ENCODE measurements around the gene MEPCE.

MEPCE gene

DNA sequence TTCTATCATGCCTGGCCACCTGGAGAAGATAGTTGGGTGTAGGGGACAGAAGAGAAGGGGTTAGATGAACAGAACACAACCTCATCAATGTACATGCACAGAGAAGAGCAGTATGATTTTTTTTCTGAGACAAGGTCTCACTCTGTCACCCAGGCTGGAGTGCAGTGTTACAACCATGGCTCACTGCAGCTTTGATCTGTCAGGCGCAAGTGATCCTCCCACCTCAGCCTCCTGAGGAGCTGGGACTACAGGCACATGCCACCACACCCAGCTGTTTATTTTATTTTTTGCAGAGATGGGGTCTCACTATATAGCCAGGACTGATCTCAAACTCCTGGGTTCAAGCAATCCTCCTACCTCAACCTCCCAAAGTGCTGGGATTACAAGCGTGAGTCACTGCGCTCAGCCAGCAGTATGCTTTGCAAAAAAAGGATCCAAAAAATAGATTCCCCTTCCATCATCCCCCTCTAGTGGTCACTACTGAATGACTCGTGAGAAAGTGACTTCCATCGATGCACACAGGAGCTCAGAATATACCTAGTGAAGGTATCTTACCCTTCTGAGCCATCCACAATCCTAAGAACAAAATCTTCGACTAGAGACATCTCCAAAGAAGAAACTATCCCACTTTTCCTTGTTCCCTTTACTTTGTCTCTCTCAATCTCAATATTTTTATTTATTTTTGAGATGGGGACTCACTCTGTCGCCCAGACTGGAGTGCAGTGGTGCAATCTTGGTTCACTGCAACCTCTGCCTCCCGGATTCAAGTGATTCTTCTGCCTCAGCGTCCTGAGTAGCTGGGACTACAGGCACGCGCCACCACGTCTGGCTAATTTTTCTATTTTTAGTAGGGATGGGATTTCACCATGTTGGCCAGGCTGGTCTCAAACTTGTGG is 22.1 kb upstream of the MEPCE start:
- peak; percentile 63 for DNase-seq (ENCODE audit: low read depth)

DNA sequence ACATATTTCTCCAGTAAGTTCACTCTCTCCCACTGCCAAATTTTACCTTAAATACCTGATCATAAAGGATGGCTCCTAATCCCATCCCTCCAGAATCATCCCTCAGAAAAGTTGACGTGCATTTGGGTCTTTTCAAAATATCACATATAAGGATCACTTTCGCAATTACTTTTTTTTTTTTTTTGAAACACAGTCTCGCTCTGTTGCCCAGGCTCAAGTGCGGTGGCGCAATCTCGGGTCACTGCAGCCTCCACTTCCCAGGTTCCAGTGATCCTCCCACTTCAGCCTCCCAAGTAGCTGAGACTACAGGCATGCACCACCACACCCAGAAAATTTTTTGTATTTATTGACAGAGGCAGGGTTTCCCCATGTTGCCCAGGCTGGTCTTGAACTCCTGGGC is 18.5 kb upstream of the MEPCE start:
- DNase-seq (ENCODE audit: low read depth): no peak

DNA sequence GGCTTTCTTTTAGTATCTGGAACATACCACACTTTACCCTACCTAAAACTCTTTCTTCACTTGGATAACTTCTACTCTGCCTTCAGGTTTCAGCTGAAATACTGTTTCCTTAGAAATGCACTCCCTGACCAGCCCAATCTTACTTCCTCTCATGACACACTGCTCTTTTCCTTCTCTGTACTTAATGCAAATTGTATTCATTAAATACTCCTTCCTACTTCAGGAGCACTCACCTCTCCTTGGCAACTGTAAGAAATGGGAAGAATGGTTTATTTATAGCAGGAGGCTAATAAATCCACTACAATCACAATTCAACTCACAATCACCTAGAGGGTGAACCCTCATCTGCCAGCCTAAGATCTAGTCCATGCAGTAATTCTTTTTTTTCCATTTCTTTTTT is 16.3 kb upstream of the MEPCE start:
- no peak for DNase-seq (ENCODE audit: low read depth)

DNA sequence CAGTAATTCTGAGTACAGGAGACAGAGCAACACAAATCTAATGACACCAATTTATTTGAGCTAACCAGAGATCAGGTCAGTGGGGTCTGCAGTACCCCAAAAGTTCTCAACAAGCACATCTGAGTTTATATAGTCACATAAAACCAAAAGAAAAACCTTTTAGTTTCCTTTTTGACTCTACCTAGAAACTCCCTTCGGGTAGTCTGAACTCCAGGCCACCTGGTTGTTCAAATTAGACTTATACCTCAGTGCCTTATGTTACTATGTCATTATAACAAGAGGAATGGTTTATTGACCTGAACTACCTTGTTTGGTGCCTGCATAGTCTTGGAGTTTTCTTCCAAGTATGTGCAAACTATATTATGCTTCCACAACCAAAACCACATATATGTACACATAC is 15.7 kb upstream of the MEPCE start:
- no peak for DNase-seq (ENCODE audit: low read depth)

DNA sequence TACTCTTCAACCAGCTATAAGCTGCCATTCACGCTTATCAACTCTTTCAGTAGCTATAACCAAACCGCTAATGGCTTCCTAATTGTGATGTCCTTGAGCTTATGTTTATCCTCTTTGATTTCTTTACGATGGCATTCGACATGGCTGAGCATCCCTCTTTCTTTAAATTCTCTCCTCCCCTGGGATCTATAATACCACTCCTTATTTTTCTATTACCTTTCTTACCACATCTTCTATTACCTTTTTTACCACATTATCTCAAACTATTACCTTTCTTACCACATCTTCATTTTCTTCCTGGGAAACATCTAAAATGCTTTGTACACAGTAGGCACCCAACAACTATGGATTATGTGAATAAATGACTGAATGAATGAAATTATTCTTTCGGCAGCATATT is 14.2 kb upstream of the MEPCE start:
- DNase-seq (ENCODE audit: low read depth): no peak

DNA sequence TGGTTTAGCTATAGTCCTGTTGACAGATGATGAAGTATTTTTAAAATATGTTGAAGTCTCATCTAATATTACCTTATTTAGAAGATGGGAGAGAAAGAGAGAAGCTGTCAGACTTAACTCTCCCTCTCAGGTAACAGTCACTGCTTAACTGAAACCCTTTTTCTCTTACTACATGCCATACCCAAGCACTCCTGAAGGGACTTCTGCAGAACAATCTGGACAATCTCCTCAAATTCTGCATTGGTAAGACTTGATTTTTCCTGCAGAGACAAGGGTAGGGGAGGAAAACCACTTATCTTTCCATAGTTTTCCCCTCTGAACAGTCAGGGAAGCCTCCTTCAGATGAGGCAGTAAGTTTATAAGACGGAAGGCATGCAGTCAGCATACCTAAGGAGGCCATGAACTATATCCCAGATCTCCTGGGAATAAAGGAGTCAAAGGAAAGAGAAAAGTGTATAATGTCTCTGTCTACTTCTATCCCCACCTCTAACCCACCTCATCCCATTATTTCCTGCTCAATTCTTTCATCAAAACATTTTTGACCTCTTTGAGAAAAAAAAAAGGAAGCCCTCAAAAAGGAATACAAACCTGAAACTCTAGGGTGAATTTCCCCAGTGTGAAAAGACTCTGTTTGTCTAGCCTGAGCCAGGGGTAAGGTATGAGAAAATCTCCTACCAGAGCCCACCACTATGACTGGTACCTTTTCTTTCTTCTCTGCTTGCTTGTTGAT is 10.5 kb upstream of the MEPCE start:
- no peak for DNase-seq (ENCODE audit: low read depth)

DNA sequence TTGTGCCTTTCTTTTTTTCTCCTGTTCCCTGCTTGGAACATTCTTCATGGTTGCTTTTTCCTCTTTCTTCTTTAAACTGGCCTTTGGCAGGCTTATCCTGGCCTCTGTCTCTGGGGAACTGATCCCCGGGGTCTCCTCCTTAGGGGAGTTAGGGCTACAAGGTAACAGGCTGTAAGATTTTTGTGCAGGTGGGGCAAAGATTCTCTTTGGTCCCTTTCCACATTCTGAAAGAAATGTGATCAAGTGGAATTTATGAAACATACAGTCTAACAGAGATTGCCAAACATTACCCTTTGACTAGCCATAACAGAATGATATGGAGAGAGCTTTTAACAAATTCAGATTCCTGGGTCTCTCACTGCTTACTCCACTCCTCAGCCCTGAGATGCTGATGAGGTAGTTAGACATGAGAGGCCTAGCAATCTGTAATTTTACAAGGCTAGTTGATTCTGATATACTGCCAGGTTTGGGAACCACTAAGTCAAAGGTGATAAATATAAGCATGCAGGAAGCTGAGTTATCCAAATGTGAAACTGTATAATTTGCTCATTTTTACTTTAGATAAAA is 9.9 kb upstream of the MEPCE start:
- DNase-seq (ENCODE audit: low read depth): no peak

DNA sequence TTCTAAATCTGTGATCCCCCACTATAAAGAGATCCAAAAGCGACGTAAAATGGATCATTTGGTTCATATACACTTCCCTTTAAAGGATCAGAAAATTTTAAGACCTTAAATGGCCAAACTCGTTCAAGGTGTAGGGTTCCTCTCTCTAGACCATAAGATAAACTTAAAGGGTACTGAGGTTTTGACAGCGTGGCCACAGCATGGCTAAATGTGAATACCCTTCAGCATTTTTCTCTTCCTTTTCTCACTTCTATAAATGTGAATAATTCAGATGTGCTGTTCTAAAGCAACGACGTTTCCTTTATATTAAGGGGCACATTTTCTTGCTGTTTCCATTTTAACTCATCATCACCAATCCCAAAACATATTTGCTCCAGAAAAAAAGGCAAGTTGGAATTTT is 6.3 kb upstream of the MEPCE start:
- DNase-seq (ENCODE audit: low read depth): no peak

DNA sequence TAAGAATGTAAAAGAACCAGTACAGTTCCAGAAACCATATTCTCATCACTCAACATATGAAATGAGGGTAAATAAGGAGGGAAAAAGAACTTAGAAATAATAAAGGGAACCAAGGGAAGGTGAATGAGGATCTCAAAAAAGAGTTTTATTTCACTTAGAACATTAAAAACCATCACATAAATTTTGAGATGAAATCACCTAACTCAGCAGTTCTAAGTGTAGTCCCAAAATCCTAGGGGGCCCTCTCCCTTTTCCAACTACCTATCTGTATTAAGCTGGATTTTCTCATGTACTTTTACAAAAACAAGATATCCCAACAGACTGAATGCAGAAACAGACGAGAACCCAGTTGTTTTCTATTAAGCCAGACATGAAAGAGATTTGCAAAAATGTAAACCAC is 4.3 kb upstream of the MEPCE start:
- no peak for DNase-seq (ENCODE audit: low read depth)

DNA sequence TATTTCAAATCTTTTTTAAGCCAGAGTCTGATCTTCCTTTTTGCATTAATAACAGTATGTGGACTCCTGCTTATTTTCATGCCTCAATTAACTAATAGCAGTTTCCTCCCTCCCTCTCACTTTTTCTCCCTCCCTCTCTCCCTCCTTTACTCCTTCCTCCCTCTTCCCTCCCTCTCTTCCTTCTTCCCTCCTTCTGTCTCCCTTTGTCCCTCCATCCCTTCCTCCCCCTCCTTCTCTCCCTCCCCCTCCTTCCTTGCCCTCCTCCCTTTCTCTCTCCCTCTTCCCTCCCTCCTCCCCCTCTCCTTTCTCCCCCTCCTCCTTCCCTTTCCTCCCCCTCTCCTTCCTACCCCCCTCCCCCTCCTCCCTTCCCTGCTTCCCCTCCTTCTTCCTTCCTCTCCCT is 3.1 kb upstream of the MEPCE start:
- DNase-seq (ENCODE audit: low read depth): no peak

DNA sequence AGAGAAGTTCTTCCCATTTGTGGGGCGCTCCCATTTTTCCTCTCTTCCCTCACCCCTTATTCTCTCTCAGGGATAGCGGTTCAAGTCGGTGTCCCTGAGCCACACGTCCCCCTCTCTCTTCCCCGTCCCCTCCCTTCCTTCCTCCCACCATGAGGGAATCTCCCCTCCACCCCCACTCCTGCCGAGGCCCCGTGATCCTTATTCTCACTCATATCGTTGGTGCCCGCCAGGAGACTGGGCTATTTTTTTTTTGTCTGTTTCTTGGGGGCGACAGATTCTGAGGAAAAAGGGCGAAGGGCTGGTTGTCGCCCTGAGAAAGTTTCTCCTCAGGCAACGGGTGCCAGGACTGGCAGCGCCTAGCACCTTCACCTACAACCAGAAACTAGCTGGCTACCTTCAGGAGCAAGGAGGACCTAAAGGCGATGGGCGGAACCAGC is 1.9 kb upstream of the MEPCE start:
- DNase-seq (ENCODE audit: low read depth): no peak

DNA sequence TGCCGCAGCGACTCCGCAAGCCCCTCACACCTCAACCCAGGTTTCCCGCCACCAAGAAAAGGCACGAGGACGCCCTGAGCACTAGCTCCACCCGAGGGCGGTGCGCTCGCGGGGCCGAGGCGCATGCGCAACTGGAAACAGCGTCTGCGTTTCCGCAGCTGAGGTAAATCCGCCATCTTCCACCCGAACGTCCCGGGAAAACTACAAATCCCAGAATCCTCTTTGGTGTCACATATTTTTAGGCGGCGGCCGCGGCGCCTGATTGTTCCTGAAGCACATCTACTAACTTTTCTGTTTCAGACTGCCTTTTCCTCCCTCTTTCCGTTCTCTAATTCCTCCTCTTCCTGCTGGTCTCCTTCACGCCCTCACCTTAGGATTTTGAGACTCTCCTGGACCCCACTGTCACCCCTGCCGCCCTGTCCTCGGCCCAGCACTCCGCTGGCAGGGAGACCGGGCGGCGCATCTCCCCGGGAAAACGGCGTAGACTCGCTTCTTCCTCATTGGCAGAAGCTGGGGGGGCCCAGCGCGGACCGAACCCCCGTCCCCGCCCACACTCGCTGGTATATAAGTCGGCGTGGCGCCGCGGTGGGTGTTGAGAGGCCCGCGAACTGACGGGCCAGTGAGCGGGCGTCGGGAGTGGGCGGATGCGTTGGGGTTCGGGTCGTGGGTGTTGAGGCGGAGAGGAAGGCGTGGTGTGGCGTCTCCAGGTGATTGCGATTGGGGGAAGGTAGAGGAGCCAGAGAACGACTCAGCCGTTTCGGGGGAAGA is 1.2 kb upstream of the MEPCE start, which contains the start of gene ZCWPW1:
ZCWPW1 (minus strand) TSS at position 505 of the 768 bp plus-strand sequence. CDS start 8,054 bp downstream, outside the sequence.
- peak; percentile 95 for DNase-seq (ENCODE audit: low read depth)

DNA sequence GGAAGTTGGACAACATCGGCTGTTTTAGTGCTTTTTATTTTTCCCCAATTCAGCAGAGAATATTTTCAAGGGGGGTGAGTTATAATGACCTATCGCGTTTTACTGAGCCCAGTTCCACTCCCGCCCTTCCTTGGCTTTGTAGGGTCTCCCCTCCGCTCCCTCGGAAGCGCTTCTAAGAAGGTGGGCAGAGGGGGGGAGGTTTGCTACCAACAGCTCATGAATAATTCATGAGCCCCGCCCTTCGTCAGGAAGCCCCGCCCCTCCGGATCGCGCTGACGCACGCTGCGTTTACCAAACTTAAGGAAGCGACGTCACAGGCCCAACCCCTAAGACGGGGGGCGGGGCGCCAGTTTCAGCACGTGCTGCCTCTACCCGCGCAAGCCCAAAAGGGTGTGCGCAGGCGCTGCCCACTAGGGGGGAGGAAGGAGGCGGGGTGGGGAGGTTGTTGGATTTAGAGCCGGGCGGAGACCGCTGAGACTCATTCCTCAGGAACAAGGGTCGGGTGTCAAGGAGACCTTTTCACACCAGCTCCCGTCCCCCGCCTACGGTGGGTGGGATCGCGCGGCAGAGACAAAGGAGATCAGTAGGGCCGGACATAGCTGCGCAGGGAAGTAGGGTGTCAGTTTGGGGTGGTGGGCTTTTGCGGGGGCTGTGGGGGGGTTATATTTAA is 529 bp upstream of the MEPCE start:
- peak; percentile 98 for DNase-seq (ENCODE audit: low read depth)

DNA sequence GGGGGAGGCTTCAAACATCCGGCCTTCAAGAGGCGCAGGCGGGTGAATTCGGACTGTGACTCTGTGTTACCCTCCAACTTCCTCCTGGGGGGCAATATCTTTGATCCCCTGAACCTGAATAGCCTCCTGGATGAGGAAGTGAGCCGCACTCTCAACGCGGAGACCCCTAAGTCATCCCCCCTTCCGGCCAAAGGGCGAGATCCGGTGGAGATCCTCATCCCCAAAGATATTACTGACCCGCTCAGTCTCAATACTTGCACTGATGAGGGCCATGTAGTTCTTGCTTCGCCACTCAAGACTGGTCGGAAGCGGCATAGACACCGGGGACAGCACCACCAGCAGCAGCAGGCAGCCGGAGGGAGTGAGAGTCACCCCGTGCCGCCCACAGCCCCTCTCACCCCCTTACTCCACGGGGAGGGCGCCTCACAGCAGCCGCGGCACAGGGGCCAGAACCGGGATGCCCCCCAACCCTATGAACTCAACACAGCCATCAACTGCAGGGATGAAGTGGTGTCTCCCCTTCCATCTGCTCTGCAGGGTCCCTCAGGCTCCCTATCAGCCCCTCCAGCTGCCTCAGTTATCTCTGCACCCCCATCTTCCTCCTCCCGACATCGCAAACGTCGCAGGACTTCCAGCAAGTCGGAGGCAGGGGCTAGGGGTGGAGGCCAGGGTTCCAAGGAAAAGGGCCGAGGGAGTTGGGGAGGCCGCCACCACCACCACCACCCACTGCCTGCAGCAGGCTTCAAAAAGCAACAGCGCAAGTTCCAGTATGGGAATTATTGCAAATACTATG is 1.1 kb downstream of the MEPCE start:
- no peak for DNase-seq (ENCODE audit: low read depth)

DNA sequence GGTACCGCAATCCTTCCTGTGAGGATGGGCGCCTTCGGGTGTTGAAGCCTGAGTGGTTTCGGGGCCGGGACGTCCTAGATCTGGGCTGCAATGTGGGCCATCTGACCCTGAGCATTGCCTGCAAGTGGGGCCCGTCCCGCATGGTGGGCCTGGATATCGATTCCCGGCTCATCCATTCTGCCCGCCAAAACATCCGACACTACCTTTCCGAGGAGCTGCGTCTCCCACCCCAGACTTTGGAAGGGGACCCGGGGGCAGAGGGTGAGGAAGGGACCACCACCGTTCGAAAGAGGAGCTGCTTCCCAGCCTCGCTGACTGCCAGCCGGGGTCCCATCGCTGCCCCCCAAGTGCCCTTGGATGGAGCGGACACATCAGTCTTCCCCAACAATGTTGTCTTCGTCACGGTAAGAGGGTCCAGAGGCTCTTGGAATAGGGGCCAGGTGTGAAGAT is 1.7 kb downstream of the MEPCE start:
- no peak for DNase-seq (ENCODE audit: low read depth)

DNA sequence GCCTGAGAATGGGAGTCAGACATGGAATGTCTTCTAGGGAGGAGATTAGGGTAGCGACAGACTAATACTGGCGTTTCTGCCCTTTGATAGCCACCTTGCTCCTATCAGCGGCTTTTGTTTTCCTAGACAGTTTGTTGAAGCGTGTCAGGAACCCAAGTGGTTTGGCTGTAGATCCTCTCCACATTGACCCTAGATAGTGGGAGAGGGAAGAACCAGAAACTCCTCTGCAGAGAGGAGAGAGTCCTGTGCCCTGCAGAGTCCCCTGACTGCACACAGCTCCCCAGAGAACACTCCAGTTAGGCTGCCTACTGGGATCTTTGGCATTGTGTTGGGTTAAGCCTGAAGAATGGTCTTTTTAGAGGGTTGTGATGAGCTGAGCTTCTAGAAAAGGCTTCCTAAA is 2.4 kb downstream of the MEPCE start:
- no peak for DNase-seq (ENCODE audit: low read depth)

DNA sequence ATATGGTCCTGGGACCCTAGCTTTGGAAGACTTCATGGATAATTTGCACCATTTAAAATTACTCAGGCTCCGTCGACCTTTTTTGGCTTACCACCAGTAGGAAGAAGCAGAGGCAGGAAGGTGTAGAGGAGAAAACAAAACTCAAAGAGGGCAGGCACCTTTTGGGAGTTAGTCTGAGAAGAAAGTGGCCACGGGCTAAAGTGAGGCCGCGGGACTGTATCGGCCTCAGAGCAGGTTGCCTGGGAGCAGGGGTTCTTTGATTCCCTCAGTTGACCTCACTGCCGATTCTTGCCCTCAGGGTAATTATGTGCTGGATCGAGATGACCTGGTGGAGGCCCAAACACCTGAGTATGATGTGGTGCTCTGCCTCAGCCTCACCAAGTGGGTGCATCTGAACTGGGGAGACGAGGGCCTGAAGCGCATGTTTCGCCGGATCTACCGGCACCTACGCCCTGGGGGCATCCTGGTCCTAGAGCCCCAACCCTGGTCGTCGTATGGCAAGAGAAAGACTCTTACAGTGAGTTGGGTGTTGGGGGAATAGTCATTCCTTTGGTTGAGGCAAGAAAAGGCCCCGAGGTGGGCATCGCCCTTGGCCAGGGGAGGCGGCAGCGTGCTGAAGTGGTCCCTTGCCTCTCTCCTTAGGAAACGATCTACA is 3.1 kb downstream of the MEPCE start:
- no peak for DNase-seq (ENCODE audit: low read depth)

DNA sequence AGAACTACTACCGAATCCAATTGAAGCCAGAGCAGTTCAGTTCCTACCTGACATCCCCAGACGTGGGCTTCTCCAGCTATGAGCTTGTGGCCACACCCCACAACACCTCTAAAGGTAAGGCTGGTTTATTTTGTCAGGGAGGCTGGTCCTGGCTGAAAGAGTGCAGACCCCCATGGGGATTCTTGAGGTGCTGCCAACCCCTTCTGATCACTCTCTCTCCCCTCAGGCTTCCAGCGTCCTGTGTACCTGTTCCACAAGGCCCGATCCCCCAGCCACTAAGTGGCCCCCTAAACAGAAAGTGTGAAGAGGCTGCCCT is 3.6 kb downstream of the MEPCE start:
- no peak for DNase-seq (ENCODE audit: low read depth)

DNA sequence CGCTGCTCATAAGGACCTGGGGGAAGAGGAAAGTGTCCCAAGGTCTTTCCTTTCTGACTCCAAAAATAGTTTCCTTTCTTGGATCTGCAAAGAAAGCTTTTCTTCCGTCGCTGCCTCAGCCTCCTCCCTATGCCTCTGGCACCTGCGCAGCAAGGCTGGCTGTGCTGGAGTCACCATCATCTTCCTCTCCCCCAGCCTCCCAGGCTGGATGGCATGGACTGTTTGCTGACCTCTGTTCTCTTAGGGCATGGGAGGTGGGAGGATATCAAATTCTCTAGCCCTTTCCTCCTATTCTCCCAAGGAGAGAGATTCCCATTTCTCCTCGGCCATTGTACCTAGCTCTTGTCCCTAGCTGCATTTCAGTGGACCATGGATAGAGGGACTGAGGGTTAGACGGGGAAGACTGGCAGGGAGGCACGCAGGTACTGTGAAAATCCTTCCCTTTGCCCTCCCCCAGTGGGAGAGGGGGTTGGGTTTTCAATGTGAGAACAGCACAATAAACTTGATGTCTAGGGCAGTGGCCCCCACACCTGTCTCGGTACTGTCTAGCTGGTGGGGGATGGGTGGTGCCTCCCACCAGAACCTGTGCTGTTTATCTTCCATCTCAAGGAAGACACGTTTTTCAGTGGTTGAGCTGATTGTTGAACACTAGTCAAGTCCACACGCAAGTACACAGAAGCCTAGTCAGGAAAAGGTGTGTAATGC is 4.1 kb downstream of the MEPCE start:
- DNase-seq (ENCODE audit: low read depth): no peak

Measured in stromal cell of bone marrow (primary cell).